ENCODE measurements around the gene IL4R. TPM values are rescaled to one million over a fixed set of nuclear protein-coding genes. Genes with fewer than 3 reads are reported as not detected.
A peak's percentile ranks its signal among the peaks of the same experiment; 100 is the strongest.

The IL4R gene
- total and polyA plus RNA-seq, 5 experiments from 2014 or later = 18.8 to 120 (median 49.4) TPM

DNA sequence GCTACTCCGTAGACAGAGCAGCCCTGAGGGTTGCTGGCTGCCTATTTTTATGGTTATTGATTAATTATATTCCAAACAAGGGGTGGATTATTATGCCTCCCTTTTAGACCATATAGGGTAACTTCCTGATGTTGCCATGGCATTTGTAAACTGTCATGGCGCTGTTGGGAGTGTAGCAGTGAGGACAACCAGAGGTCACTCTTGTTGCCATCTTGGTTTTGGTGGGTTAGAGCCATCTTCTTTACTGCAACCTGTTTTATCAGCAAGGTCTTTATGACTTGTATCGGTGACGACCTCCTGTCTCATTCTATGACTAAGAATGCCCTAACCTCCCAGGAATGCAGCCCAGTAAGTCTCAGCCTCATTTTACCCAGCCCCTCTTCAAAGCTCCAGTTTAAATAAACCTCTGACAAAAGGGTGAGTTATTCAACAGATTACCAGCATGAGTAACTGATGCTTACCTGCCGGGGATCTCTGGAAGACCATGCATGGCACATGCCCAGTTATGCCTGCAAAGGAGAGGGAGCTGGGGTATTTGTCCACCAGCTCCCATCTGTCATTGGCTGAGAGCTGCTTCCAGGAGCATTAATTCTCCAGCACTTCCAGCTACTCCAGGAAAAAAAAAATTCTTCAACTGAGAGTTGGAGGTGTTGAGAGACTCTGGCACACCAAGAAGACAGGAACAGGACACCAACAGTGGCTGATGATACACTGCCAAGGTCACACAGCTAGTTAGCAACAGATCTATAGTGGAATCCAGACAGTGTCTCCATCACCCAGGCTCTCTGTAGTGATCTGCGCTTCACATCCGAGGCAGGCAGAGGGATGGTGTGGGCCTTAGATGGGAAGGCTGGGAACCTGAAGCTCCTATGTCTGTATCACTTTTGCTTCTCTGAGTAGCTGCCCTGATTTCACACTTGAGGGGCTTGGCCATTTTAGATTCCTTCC, 51.6 kb downstream of the IL4R start:
- peak overlapping the region in 2 of 10 donors; percentile 0 to 7 for H3K4me3 Mint-ChIP-seq
- no peak for ATAC-seq

DNA sequence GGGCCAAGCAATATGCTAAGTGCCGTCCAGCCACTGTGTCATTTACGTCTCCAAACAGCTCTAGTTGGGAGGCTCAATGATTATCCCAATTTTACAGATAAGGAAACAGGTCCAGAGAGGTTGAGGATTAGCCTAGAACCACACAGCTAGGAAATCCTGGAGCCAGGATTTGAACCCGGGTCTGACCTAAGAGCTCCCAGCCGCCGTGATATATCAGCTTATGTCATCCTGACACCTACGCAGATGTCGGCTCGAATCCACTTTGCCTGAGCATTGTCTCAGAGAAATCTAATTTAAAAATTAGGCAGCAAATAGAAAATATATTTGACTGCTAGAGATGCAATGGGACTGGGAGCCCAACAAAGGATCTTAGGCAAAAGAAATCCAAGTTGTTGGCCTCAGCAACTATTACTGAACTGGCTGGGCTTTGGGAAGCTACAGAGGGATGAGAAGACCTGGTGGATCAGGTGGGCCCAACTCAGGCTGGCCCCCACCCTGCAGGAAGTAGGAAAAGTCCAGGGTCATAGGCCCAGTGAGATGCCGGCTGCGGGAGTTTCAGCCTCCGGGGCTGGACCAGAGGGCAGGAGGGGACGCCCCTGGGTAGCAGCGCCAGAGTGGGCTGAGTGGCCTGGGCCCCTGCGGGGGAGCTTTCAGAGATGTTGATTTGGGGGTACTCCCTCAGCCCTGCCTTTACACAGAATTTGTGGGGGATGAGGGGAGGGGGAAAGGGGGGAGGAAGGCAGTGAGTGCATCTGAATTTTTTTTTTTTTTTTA, 53.1 kb downstream of the IL4R start:
- Mint-ChIP-seq H3K36me3 (peaks cover 0 to 24% (median 9%) of the 10 kb centered on the region in 3 donors), H3K27me3 (no peaks in the 10 kb centered on the region), H3K4me1 (peaks cover 26 to 79% (median 60%) of the 10 kb centered on the region in 4 donors), H3K9me3 (peaks cover 0 to 3% (median 0%) of the 10 kb centered on the region in 9 donors), H3K4me3 (peak overlapping the region; percentile 49 to 75 (median 72)), H3K27ac (peak overlapping the region in 9 of 10 donors; percentile 92 to 100 (median 99))
- DNase-seq (peak in 1 of 10 donors; percentile 20), ATAC-seq (peak in 1 of 2 donors; percentile 34)
- POLR2A ChIA-PET = interaction anchor here (0.7 to 4.3 kb wide), 42 partner anchors 10 to 820 kb away, joined by 3 to 156 read pairs (median 5); partner anchors contain the start of genes IL21R and KDM8

More for the DNA sequence above, 51.6 kb downstream of the IL4R start:
- DNase-seq = no peak
- Mint-ChIP-seq H3K9me3 (peaks cover 0 to 3% (median 0%) of the 10 kb centered on the region in 9 donors), H3K36me3 (peaks cover 0 to 38% (median 19%) of the 10 kb centered on the region in 3 donors), H3K27ac (peak overlapping the region in 9 of 10 donors; percentile 70 to 100 (median 94)), H3K4me1 (peaks cover 20 to 69% (median 55%) of the 10 kb centered on the region in 4 donors), H3K27me3 (no peaks in the 10 kb centered on the region)
- POLR2A ChIA-PET = interaction anchor here (0.7 to 4.3 kb wide), 10 partner anchors 9 to 534 kb away, joined by 3 to 156 read pairs (median 12); partner anchors contain the start of gene IL21R

DNA sequence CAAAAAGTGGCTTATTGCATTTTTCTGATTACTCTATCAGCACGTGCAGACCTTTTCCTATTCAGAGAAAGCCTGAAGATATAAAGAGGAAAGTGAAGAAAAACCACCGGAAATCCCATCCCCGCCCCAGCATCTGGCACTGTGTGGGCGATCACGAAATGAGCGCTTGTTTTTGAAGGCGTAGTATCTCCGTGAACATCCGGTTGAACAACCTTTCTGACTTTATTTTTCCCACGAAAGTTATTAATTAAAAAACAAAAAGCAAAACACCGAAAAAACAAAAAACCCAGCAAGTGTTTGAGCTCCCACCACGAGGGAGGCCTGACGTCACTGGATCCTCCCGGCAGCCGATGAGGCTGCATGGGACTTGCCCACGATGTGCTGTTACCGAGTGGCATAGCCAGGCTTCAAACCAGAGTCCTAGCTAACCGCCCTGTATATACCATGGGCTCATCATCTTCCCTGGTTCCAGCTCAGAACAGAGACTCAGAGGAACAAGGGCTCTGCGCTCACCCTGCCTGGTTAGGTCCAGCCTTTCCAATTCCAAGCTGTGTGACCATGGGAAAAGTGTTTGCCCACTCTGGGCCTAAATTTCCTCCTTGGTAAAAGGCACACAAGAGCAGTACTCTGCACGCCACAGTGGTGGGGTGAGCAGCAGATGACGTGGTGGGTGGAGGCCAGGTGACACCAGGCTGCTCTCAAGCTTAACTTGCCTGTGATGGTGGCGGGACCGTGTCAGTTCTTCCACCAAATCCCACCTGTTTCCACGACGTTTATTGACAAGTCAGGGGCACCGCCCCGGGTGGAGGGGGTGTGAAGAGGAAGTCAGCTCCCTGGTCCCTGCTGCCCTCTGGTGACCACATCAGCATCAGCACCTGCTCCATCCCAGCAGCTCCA, 53.9 kb downstream of the IL4R start:
- Mint-ChIP-seq H3K9me3 (peaks cover 0 to 3% (median 0%) of the 10 kb centered on the region in 9 donors), H3K27me3 (no peaks in the 10 kb centered on the region), H3K4me3 (peak overlapping the region; percentile 49 to 75 (median 71)), H3K4me1 (peaks cover 23 to 78% (median 55%) of the 10 kb centered on the region in 4 donors), H3K36me3 (peaks cover 0 to 16% (median under 1%) of the 10 kb centered on the region in 3 donors), H3K27ac (peak overlapping the region in 9 of 10 donors; percentile 92 to 100 (median 99))
- ATAC-seq (peak; percentile 82 to 85), DNase-seq (peak; percentile 73 to 95 (median 92))
- POLR2A ChIA-PET = interaction anchor here (0.7 to 4.3 kb wide), 42 partner anchors 9 to 819 kb away, joined by 3 to 156 read pairs (median 5); partner anchors contain the start of genes IL21R, KDM8 and NSMCE1

DNA sequence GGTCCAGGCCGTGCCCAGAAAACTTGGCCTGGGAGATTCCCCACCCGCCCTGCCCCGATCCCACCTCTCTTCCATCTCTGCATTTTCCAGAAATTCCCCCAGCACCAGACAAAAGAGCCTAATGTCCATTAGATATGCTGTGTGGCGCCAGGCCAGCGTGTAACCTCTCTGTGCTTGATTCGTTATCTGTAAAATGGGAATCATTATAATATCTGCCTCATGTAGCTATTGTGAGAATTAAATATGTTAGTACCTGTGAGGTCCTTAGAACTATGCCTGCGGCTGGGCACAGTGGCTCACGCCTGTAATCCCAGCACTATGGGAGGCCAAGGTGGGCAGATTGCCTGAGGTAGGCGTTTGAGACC, 54.6 kb downstream of the IL4R start:
- no peak for DNase-seq
- Mint-ChIP-seq H3K27me3 (no peaks in the 10 kb centered on the region), H3K4me3 (peak overlapping the region; percentile 25 to 75 (median 71)), H3K9me3 (peaks cover 0 to 3% (median 0%) of the 10 kb centered on the region in 9 donors), H3K36me3 (peaks cover 0 to 14% (median 0%) of the 10 kb centered on the region in 3 donors), H3K27ac (peak overlapping the region in 9 of 10 donors; percentile 92 to 100 (median 99)), H3K4me1 (peaks cover 23 to 78% (median 54%) of the 10 kb centered on the region in 4 donors)
- POLR2A ChIA-PET = interaction anchor here (0.8 to 4.3 kb wide), 28 partner anchors 8 to 213 kb away, joined by 3 to 156 read pairs (median 8); partner anchors contain the start of genes IL21R, KDM8 and NSMCE1
- no peak for ATAC-seq

DNA sequence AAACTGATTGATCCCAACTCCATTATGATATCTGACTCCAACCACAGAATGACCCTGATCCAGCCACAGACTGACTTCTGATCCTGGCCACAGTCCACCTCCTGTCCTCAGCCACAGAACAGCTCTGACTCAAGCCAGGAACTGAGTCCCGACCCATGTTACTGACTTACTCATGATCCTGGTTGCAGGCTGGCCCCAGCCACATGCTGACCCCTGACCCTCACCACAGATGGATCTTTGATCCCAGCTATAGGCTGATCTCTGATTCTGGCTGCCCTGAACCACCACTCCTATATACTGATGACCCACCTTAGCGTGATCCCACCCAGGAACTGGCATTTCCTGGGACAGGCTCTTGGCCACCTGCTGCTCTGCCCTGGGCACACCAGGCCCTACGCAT, 56.0 kb downstream of the IL4R start:
- Mint-ChIP-seq H3K4me3 (peak overlapping the region in 2 of 10 donors; percentile 18 to 22), H3K27me3 (no peaks in the 10 kb centered on the region), H3K36me3 (peaks cover 0 to 1% (median 0%) of the 10 kb centered on the region in 3 donors), H3K4me1 (peaks cover 18 to 67% (median 42%) of the 10 kb centered on the region in 4 donors), H3K9me3 (peaks cover 0 to 3% (median 0%) of the 10 kb centered on the region in 9 donors), H3K27ac (peak overlapping the region in 9 of 10 donors; percentile 92 to 100 (median 99))
- POLR2A ChIA-PET = interaction anchor here (0.6 kb wide), 1 partner anchor 88 kb away, joined by 3 read pairs; no protein-coding TSS in a partner anchor
- DNase-seq = no peak
- ATAC-seq = no peak

DNA sequence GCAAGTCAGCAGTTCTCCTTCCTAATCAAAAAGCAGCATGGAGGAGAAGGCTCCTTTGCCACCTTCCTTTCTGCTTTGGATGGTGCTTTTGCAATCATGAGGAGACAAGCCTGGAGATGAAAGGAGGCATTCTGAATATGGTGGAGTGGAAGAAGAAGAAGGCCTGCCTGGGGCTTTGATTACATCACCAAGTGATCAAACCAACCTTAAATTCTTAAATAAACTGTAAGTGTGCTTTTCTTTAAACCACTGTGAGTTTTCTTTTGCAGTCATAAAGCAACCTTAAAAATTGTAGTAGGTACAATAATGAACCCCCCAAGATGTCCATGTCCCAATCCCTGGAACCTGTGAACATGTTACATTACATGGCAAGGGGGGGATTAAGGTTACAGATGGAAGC, 56.5 kb downstream of the IL4R start:
- peak overlapping the region in 4 of 10 donors; percentile 16 to 22 (median 20) for H3K4me3 Mint-ChIP-seq
- peaks cover 16 to 62% (median 37%) of the 10 kb centered on the region in 4 donors for H3K4me1 Mint-ChIP-seq
- H3K9me3 Mint-ChIP-seq = peaks cover 0 to 3% (median 0%) of the 10 kb centered on the region in 9 donors
- ATAC-seq (no peak), DNase-seq (no peak)
- H3K36me3 Mint-ChIP-seq = no peaks in the 10 kb centered on the region
- no peaks in the 10 kb centered on the region for H3K27me3 Mint-ChIP-seq
- POLR2A ChIA-PET = no interaction called here
- peak overlapping the region in 9 of 10 donors; percentile 92 to 100 (median 99) for H3K27ac Mint-ChIP-seq

DNA sequence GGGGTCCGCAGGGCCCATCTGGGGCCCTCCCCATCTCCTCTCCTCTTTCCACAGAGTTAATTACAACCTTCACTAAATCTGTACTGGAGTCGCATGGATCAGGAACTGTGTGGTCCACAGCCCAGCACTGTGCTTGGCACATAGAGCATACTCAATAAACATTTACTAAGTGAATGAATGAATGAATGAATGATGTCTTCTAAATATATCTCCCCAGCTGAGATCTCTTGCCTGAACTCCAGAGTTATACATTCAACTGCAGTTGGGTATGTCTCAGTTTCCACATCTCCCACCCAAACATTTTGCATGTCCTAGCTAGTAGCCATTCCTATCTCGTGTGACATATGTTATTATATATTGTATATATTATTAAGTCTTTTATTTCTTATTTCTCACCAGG, 59.5 kb downstream of the IL4R start:
- H3K4me1 Mint-ChIP-seq = peaks cover 18 to 52% (median 34%) of the 10 kb centered on the region in 4 donors
- ATAC-seq = no peak

DNA sequence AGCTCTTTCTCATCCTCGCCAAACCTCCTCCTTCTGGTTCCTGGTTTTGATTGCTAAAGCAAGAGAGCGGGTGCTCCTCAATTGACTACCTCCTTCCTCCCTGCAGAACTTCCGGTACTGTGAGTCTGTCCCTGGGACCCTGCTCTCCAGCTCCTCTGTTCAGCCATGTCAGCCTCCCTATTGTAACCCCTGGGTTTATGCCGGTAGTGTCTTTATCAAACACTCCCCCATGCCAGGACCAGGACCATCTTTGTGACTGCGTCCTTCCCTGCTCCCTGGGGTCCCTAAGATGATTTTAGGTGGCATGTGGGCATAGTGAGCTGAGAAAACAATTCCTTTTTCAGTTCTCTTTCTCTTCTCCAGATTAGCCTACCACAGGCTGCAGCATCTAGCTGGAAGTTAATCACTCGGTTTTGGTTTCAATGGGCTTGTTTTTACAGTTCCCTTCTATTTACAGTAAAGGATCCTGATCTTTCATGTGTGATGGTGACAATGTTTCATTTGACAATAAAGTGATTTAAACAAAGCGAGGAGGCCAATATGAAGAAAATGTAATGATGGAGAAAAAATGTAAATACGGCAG, 60.5 kb downstream of the IL4R start:
- ATAC-seq = peak in 1 of 2 donors; percentile 10
- no peak overlapping the region for H3K27ac Mint-ChIP-seq
- no peaks in the 10 kb centered on the region for H3K36me3 Mint-ChIP-seq
- H3K4me3 Mint-ChIP-seq = no peak overlapping the region
- H3K27me3 Mint-ChIP-seq = no peaks in the 10 kb centered on the region
- H3K4me1 Mint-ChIP-seq = peaks cover 24 to 52% (median 37%) of the 10 kb centered on the region in 4 donors
- no peak for DNase-seq
- POLR2A ChIA-PET = interaction anchor here (0.6 to 16.0 kb wide), 10 partner anchors 7 to 152 kb away, joined by 3 to 160 read pairs (median 3); partner anchors contain the start of gene IL21R
- H3K9me3 Mint-ChIP-seq = peaks cover 0 to 3% (median 0%) of the 10 kb centered on the region in 9 donors

More for the DNA sequence above, 59.5 kb downstream of the IL4R start:
- POLR2A ChIA-PET = interaction anchor here (0.8 to 16.0 kb wide), 5 partner anchors 31 to 141 kb away, joined by 3 to 160 read pairs (median 6); partner anchors contain the start of gene IL21R
- DNase-seq = no peak
- Mint-ChIP-seq H3K36me3 (no peaks in the 10 kb centered on the region), H3K27me3 (no peaks in the 10 kb centered on the region), H3K4me3 (no peak overlapping the region), H3K27ac (no peak overlapping the region), H3K9me3 (peaks cover 0 to 3% (median 0%) of the 10 kb centered on the region in 9 donors)

DNA sequence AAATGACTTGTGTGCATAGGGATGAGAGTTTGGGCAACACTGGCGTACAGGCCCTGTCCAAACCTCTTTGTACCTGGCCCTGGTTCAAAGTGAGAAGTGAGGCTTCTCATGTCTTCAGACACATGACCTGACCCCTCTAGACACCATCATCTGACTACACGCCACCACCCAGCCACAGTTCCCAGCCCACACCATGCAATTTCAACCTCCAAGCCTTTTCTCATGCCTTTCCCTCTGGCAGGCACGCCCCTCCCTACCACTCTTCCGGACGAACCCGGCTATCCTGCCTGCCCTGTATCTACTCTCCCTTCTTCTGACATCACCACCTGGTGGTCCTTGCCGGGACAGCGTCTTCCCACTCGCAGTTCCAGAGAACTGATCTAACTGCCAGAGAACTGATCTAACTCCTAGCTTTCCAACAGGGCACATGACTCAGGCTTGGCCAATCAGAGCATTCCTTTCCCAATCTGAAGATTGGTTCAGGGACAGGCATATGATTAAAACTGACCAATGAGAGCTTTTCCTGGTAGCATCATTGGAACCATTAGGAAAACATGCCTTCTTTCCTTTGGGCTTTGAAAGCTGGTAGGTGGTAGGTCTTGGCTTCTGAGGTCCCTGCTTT, 61.1 kb downstream of the IL4R start:
- no peak overlapping the region for H3K4me3 Mint-ChIP-seq
- H3K36me3 Mint-ChIP-seq = no peaks in the 10 kb centered on the region
- peaks cover 24 to 51% (median 37%) of the 10 kb centered on the region in 4 donors for H3K4me1 Mint-ChIP-seq
- ATAC-seq (peak; percentile 24 to 39), DNase-seq (peak in 5 of 10 donors; percentile 23 to 43 (median 38))
- POLR2A ChIA-PET = interaction anchor here (0.6 to 16.0 kb wide), 6 partner anchors 8 to 140 kb away, joined by 3 to 160 read pairs (median 16); partner anchors contain the start of gene IL21R
- no peaks in the 10 kb centered on the region for H3K27me3 Mint-ChIP-seq
- H3K27ac Mint-ChIP-seq = no peak overlapping the region
- peaks cover 0 to 3% (median 0%) of the 10 kb centered on the region in 9 donors for H3K9me3 Mint-ChIP-seq
